ENCODE data around the gene SLC41A1.

Gene SLC41A1

DNA sequence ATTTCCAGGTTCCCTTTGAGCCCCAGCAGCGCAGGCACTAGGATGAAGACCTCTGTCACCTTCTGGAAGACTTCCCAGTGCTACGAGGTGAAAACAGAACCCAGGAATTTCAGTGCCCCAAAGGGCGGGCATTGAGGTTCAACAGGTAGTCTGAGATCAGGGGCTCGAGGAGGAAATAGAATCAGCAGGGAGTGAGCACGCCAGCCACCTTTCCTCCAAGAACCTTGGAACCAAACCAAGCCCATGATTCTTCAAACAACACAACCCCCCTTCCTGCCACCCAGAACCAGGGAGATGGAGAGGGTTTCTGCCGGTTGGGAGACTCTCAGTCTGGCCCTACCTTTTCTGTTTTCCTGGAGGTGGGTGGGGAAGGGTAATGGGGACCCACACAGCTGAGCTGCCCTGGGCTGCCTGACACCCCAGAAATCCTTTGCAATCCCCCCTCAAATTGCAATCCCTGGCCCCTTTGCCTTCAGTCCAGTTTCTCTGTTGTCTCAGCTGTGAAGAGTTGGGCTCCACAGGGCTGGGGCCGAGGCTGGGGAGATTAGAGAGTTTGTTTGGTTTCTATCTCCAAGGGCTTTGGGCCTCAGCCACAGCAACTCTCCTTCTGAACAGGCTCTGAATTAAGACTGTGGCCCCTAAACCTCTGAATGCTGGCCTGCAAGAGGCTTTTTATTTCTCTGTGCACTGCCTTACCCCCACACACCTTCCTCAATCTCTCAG is 11.9 kb downstream of the SLC41A1 start:
- TF ChIP-seq, protein P1, sequence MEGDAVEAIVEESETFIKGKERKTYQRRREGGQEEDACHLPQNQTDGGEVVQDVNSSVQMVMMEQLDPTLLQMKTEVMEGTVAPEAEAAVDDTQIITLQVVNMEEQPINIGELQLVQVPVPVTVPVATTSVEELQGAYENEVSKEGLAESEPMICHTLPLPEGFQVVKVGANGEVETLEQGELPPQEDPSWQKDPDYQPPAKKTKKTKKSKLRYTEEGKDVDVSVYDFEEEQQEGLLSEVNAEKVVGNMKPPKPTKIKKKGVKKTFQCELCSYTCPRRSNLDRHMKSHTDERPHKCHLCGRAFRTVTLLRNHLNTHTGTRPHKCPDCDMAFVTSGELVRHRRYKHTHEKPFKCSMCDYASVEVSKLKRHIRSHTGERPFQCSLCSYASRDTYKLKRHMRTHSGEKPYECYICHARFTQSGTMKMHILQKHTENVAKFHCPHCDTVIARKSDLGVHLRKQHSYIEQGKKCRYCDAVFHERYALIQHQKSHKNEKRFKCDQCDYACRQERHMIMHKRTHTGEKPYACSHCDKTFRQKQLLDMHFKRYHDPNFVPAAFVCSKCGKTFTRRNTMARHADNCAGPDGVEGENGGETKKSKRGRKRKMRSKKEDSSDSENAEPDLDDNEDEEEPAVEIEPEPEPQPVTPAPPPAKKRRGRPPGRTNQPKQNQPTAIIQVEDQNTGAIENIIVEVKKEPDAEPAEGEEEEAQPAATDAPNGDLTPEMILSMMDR (IDR thresholded peaks at IDR 0.05; ENCODE audit: control insufficient read depth, insufficient read depth, low read depth, low read length, missing control alignments), result no peak
- no peak for DNase-seq (ENCODE audit: low read depth)
- no peak overlapping the region for H3K4me3 ChIP-seq (ENCODE audit: control insufficient read depth, low read depth, low read length)

DNA sequence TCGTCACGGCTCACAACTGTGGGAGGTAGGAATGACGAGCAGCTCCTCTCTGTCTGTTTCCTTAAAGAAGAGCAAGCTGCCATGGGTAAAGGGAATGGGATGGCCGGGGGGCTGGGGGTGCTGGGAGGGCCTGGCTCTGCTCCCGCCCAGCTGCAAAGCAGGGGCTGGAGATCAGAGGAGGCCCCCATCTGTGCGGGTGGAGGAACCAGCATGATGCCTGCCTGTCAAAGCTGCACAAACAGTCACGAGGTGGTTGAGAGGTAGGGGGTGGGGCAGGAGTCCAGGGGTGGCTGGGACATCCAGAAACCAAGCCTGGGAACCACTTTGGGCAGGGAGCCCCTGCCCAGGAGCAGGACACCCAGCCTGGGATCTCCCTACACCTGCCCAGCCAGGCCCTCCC is 12.6 kb downstream of the SLC41A1 start:
- DNase-seq (ENCODE audit: low read depth), result no peak
- H3K4me3 ChIP-seq (ENCODE audit: control insufficient read depth, low read depth, low read length), result no peak overlapping the region
- TF ChIP-seq, protein P1 (IDR thresholded peaks at IDR 0.05; ENCODE audit: control insufficient read depth, insufficient read depth, low read depth, low read length, missing control alignments), result no peak

DNA sequence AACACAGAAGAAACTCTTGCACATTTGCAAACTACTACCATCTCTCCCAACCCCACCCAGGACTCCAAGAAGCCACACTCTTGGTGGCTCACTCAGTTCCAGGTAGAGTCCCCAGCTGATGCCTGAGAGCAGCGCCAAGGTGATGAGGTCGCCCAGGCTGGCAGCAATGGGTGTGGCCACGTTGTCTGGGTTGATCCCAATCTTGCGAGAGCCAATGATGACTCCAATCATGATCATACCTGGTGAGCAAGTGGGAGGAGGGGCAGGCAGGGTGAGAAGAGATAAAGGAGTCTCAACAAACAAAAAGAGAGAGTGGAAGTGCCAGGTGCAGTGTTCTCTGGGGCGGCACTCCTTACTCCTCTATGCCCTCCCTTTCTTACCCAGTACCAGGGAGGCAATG is 14.4 kb downstream of the SLC41A1 start:
- DNase-seq (ENCODE audit: low read depth), result no peak
- TF ChIP-seq, protein P1 (IDR thresholded peaks at IDR 0.05; ENCODE audit: control insufficient read depth, insufficient read depth, low read depth, low read length, missing control alignments), result no peak
- no peak overlapping the region for H3K4me3 ChIP-seq (ENCODE audit: control insufficient read depth, low read depth, low read length)

DNA sequence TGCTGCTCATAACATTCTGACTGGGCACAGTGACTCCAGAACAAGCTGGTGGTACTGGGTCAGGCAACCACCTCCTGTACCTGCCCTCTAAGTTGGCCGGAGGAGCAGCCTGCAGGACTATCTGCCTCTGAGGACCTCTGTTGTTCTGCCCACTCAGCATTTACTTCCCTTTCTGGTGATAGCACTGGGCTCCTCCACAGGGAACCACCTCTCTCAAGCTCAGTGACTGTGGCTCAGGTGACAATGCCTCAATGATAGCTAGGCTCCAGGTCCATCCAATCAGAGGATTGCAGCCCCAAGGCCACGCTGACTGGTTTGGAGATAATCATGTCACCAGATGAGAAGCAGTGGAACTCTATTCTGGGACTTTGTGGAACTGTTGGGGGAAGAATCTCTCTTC is 15.8 kb downstream of the SLC41A1 start:
- TF ChIP-seq, protein P1 (IDR thresholded peaks at IDR 0.05; ENCODE audit: control insufficient read depth, insufficient read depth, low read depth, low read length, missing control alignments), result no peak
- no peak for DNase-seq (ENCODE audit: low read depth)
- H3K4me3 ChIP-seq (ENCODE audit: control insufficient read depth, low read depth, low read length), result no peak overlapping the region

DNA sequence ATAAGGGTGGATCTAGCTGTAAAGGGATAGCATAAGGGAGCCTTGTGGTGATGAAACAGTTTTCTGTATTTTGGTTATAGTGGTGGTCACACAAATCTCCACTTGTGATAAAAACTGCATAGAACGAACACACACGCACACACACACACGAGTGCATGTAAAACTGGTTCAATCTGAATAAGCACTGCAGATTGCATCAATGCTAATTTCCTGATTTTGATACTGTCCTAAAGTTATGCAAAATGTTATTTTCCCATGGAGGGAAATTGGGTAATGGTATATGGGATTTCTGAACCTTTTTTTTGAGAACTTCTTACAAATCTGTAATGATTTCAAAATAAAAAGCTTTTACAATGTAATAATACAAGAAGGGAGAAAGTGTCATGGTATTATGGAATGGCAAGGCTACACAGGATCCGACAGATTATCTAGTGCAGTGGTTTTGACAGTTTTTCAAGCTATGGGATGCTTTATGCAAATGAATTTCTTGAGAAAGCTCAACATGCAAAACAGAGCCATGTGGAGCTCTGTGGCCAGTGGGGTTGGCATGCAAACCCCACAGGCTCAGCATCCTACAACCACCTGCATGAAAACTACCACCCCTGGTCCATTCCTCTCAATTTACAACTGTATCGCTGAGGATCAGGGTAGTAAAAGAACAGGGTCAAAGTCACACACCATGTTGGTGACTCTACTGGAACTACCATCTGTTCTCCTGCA is 18.8 kb downstream of the SLC41A1 start:
- DNase-seq (ENCODE audit: low read depth), result no peak
- TF ChIP-seq, protein P1 (IDR thresholded peaks at IDR 0.05; ENCODE audit: control insufficient read depth, insufficient read depth, low read depth, low read length, missing control alignments), result no peak
- no peak overlapping the region for H3K4me3 ChIP-seq (ENCODE audit: control insufficient read depth, low read depth, low read length)

DNA sequence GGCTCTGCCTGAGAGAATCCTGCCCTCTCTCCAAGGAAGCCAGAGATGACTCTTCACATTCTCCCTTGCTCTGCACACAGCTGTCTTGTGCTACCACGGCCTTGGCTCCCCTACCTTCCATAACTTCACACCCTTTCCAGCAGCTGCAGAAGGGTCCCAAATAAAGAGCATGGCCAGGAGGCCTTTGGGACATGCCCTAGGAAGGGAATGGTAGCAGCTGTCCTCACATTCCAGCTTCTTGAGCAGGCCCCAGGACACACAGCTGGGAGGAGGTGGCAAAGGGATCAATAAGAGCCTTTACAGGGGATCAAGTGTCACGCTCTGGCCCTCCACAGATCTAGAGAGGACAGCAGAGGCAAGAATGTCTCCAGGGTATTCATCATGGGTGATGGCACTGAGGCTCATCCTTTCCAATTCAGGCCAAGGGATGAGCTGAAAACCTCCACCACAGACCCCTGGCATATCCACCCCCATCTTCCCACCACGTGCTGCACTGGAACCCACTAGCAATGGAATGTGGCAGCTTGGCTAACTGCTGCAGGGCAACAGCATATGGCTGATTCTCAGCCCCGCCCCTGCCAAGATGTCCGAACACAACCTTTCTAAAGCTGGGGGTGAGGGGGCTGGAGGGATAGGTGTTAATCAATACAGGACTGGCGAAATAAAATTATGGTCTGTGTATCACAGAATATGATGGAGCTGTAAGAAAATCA is 19.9 kb downstream of the SLC41A1 start:
- H3K4me3 ChIP-seq (ENCODE audit: control insufficient read depth, low read depth, low read length), result no peak overlapping the region
- no peak for DNase-seq (ENCODE audit: low read depth)
- TF ChIP-seq, protein P1 (IDR thresholded peaks at IDR 0.05; ENCODE audit: control insufficient read depth, insufficient read depth, low read depth, low read length, missing control alignments), result no peak
